ENCODE data around the gene SOST.

Gene SOST

DNA sequence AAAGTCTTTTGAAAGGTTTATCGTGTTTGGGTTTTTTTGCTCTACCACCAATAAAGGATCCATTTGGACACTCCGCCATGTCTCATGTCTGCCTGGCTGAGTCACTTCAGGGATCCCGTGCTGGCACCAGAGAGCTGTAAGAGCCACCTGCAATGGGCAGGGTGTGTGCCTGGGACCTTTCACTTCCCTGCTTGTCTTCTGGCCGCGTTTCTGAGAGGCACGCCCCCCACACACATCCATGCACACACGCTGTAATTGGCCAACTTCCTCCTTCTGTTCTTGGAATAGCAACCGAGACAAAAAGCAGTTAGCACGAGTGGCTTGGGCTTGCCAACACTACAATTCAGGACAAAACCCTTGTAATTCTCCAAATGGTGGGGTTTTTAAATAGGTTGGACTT lies 9.8 kb upstream of the SOST start:
- no peak for DNase-seq
- no peaks in the 10 kb centered on the region for H3K9me3 Mint-ChIP-seq
- H3K27ac Mint-ChIP-seq = no peak overlapping the region
- peaks cover 2% of the 10 kb centered on the region for H3K4me1 Mint-ChIP-seq (ENCODE audit: low read depth)
- H3K27me3 Mint-ChIP-seq = no peaks in the 10 kb centered on the region
- no peak overlapping the region for H3K4me3 Mint-ChIP-seq
- H3K36me3 Mint-ChIP-seq (ENCODE audit: low read depth) = peaks cover 47% of the 10 kb centered on the region

- Mint-ChIP-seq H3K4me1 (ENCODE audit: low read depth) (no peaks in the 10 kb centered on the region), H3K27ac (no peak overlapping the region), H3K27me3 (no peaks in the 10 kb centered on the region), H3K4me3 (no peak overlapping the region), H3K9me3 (no peaks in the 10 kb centered on the region), H3K36me3 (ENCODE audit: low read depth) (peaks cover 40% of the 10 kb centered on the region)
- no peak for DNase-seq
Measured at GRCh38 chr17:43767713-43768059, 9.1 kb upstream of the SOST start.

DNA sequence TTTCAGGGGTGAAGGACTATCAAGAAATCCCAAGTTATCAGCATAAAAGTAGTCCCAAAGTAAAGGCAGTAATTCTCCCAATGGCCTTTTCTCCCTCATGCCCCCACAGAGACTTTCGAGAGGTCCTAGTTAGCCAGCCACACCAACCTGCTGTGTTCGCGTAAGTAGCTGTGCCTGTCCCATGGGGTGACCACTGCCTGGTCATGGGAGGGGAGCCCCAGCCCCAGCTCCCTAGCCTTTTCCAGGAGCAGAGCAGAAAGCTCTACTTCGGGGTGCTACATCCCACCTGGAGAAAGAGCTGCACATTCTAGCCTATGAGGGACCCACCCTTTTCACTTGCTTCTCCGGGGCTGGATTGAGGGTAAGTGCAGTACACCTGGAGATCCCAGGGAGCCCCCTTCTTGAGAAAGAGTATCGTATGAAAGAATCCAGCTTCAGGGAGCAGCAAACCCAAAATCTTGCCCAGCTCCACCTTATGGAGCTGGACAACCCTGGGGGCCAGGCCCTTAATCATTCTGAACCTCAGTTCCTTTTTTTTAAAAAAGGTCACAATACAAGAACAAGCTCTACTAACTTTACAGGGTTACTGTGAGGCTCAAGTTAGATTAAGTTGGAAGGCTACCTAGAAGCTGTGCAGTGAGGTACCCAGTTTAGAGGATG lies 8.6 kb upstream of the SOST start:
- Mint-ChIP-seq H3K27ac (no peak overlapping the region), H3K36me3 (ENCODE audit: low read depth) (peaks cover 35% of the 10 kb centered on the region), H3K27me3 (no peaks in the 10 kb centered on the region), H3K4me3 (no peak overlapping the region), H3K4me1 (ENCODE audit: low read depth) (no peaks in the 10 kb centered on the region), H3K9me3 (no peaks in the 10 kb centered on the region)
- DNase-seq = no peak

GRCh38 chr17:43766413-43767052 lies 7.9 kb upstream of the SOST start:
- DNase-seq = peak; percentile 64
- Mint-ChIP-seq H3K36me3 (ENCODE audit: low read depth) (peaks cover 30% of the 10 kb centered on the region), H3K27ac (no peak overlapping the region), H3K4me1 (ENCODE audit: low read depth) (no peaks in the 10 kb centered on the region), H3K4me3 (no peak overlapping the region), H3K27me3 (no peaks in the 10 kb centered on the region), H3K9me3 (no peaks in the 10 kb centered on the region)

- H3K36me3 Mint-ChIP-seq (ENCODE audit: low read depth) = no peaks in the 10 kb centered on the region
- no peak overlapping the region for H3K27ac Mint-ChIP-seq
- H3K27me3 Mint-ChIP-seq = peaks cover 29% of the 10 kb centered on the region
- no peak overlapping the region for H3K4me3 Mint-ChIP-seq
- peak; percentile 94 for DNase-seq
- peaks cover 3% of the 10 kb centered on the region for H3K4me1 Mint-ChIP-seq (ENCODE audit: low read depth)
- H3K9me3 Mint-ChIP-seq = no peaks in the 10 kb centered on the region
Measured at GRCh38 chr17:43760254-43760852, 1.8 kb upstream of the SOST start.

- peaks cover 30% of the 10 kb centered on the region for H3K27me3 Mint-ChIP-seq
- H3K36me3 Mint-ChIP-seq (ENCODE audit: low read depth) = no peaks in the 10 kb centered on the region
- H3K4me1 Mint-ChIP-seq (ENCODE audit: low read depth) = peaks cover 3% of the 10 kb centered on the region
- no peak for DNase-seq
- no peak overlapping the region for H3K27ac Mint-ChIP-seq
- no peaks in the 10 kb centered on the region for H3K9me3 Mint-ChIP-seq
- H3K4me3 Mint-ChIP-seq = no peak overlapping the region
Measured at GRCh38 chr17:43759836-43760235, 1.2 kb upstream of the SOST start.

- Mint-ChIP-seq H3K4me1 (ENCODE audit: low read depth) (peaks cover 3% of the 10 kb centered on the region), H3K36me3 (ENCODE audit: low read depth) (no peaks in the 10 kb centered on the region), H3K4me3 (no peak overlapping the region), H3K9me3 (no peaks in the 10 kb centered on the region), H3K27me3 (peaks cover 44% of the 10 kb centered on the region), H3K27ac (no peak overlapping the region)
- DNase-seq = no peak
Measured at GRCh38 chr17:43758086-43758485, 505 bp downstream of the SOST start.

DNA sequence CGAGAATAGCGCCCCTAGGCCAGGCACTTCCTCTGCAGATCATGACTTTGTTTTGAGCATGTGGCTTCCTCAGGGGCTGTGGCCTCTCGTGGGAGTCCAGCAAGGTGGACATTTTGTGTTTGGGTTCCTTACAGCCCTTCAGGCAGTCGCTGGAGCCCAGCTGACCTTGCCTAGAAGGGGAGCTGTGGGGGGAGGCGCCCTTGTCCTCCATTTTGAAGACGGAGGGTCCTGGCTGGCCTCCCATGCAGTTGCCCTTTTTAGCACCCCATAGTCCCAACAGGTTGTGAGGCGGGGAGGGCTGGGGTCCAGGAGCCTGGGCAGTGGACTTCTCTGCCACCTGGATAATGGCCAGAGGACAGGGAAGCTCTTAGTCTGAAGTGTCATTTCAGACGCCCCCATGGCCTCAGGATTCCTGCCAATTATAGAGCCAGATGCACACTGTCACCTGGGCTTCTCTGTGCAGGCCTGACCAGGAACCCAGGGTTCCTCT lies 1.4 kb downstream of the SOST start:
- Mint-ChIP-seq H3K9me3 (no peaks in the 10 kb centered on the region), H3K4me3 (no peak overlapping the region), H3K36me3 (ENCODE audit: low read depth) (no peaks in the 10 kb centered on the region), H3K27ac (no peak overlapping the region), H3K27me3 (peaks cover 51% of the 10 kb centered on the region), H3K4me1 (ENCODE audit: low read depth) (peaks cover 3% of the 10 kb centered on the region)
- no peak for DNase-seq

DNA sequence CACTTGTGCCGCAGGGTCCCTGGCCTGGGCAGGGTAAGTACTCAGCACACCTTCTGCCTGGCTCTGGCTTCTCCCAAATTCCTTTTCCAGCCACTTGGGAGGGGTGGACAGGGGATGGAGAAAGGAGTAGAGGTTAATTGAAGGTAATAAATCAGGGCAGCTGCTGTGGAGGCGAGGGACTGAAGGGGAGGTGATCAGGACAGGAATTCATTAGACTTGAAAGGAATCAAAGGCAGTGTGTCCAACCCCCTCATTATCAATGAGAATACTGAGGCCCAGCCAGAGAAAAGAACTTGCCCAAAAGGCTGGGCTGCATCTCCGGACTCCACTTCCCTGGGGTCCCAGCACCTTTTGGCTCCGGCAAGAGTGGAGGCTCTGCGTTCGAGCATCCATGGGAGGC lies 2.4 kb downstream of the SOST start:
- H3K4me3 Mint-ChIP-seq = no peak overlapping the region
- no peaks in the 10 kb centered on the region for H3K36me3 Mint-ChIP-seq (ENCODE audit: low read depth)
- no peak for DNase-seq
- H3K27me3 Mint-ChIP-seq = peaks cover 53% of the 10 kb centered on the region
- peaks cover 3% of the 10 kb centered on the region for H3K4me1 Mint-ChIP-seq (ENCODE audit: low read depth)
- no peak overlapping the region for H3K27ac Mint-ChIP-seq
- H3K9me3 Mint-ChIP-seq = no peaks in the 10 kb centered on the region

DNA sequence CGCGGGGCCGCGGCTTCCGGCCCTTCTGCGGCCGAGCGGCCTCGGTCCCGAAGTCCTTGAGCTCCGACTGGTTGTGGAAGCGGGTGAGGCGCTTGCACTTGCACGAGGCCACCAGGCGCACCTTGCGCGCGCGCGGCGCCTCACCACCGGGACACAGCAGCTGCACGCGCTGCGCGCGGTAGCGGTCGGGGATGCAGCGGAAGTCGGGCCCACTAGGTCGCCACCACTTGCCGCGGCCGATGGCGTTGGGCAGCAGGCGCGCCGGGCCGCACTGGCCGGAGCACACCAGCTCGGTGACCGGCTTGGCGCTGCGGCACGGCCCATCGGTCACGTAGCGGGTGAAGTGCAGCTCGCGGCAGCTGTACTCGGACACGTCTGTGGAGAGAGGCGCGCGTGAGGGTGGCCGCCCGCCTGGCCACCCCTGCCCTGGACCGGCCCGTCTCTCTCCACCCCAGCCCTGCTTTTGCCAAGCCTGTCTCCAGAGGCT lies 3.2 kb downstream of the SOST start:
- Mint-ChIP-seq H3K9me3 (no peaks in the 10 kb centered on the region), H3K27ac (no peak overlapping the region), H3K27me3 (peaks cover 60% of the 10 kb centered on the region), H3K4me3 (no peak overlapping the region), H3K36me3 (ENCODE audit: low read depth) (no peaks in the 10 kb centered on the region), H3K4me1 (ENCODE audit: low read depth) (peaks cover 3% of the 10 kb centered on the region)
- no peak for DNase-seq

DNA sequence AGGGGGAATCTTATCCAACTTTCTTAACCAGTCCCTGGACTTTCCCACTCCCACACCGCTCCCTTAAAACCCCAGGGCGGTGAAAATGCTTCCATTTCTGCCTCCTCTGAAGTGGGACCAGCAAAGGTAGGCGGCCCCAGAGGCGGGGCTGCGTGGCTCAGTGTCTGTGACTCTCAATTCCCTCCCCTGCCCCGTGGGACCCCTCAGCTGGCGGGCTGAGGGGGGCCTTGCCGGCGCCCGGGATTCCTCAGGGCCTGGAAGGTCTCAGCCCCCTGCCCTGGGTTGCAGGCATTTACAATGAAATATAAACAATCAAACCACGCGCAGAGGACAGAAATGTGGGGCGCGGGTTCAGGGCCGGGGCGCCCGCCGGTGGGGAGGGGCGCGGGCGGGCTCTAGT lies 3.6 kb downstream of the SOST start:
- Mint-ChIP-seq H3K36me3 (ENCODE audit: low read depth) (no peaks in the 10 kb centered on the region), H3K4me3 (no peak overlapping the region), H3K27me3 (peaks cover 65% of the 10 kb centered on the region), H3K27ac (no peak overlapping the region), H3K9me3 (no peaks in the 10 kb centered on the region), H3K4me1 (ENCODE audit: low read depth) (peaks cover 3% of the 10 kb centered on the region)
- no peak for DNase-seq

DNA sequence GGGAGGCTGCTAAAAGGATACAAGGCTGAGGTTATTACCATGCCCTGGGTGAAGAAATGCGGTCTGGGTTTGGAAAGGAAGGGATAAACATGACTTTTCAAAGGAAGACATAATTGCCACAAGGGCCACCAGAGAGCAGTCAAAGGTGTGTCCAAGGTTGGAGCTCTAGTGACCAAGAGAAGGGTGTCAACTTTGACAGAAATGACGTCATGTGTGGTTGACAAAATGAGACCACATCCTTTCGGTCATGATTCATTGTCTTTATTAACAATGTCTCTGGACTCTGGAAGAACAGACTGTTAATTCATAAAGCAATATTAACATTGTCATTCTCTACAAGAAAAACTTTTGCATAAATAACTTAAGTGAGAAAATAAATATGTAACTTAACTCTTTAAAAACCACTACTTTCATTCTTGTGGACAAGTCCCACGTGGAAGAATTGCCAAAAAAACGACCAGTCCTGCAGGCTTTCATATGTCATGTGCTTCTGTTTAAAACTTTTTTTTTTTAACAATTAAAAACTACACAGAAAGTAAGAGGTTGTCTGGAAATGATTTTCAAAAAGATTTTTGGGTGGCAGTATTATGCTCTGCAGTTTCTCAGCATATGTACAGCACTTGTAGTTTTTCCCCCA lies 5.0 kb downstream of the SOST start:
- Mint-ChIP-seq H3K36me3 (ENCODE audit: low read depth) (no peaks in the 10 kb centered on the region), H3K4me3 (no peak overlapping the region), H3K4me1 (ENCODE audit: low read depth) (peaks cover 3% of the 10 kb centered on the region), H3K27me3 (peaks cover 70% of the 10 kb centered on the region), H3K9me3 (no peaks in the 10 kb centered on the region), H3K27ac (no peak overlapping the region)
- no peak for DNase-seq

DNA sequence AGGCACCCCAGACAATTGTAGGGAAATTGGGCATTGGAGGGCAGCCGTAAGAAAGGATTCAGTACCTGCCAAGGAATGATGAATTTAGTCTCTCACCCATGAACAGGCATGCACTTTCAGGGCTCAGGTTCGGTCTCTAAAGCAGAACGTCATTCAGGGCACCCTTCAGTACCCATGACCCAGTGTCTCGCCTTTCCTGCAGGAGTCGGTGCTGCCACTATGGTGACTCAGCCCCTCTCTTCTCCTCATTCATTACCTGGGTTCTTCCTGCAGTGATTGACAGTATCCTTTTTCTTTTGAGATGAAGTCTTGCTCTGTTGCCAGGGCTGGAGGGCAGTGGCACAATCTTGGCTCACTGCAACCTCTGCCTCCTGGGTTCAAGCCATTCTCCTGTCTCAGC lies 8.4 kb downstream of the SOST start:
- H3K4me1 Mint-ChIP-seq (ENCODE audit: low read depth) = no peaks in the 10 kb centered on the region
- no peaks in the 10 kb centered on the region for H3K9me3 Mint-ChIP-seq
- no peak overlapping the region for H3K4me3 Mint-ChIP-seq
- H3K36me3 Mint-ChIP-seq (ENCODE audit: low read depth) = no peaks in the 10 kb centered on the region
- DNase-seq = no peak
- peaks cover 61% of the 10 kb centered on the region for H3K27me3 Mint-ChIP-seq
- no peak overlapping the region for H3K27ac Mint-ChIP-seq

- H3K4me1 Mint-ChIP-seq (ENCODE audit: low read depth) = no peaks in the 10 kb centered on the region
- H3K36me3 Mint-ChIP-seq (ENCODE audit: low read depth) = no peaks in the 10 kb centered on the region
- no peak overlapping the region for H3K27ac Mint-ChIP-seq
- H3K9me3 Mint-ChIP-seq = no peaks in the 10 kb centered on the region
- DNase-seq = no peak
- H3K4me3 Mint-ChIP-seq = no peak overlapping the region
- H3K27me3 Mint-ChIP-seq = peaks cover 61% of the 10 kb centered on the region
Measured at GRCh38 chr17:43745541-43745940, 13.1 kb downstream of the SOST start.

- Mint-ChIP-seq H3K27me3 (peaks cover 48% of the 10 kb centered on the region), H3K36me3 (ENCODE audit: low read depth) (no peaks in the 10 kb centered on the region), H3K27ac (no peak overlapping the region), H3K4me1 (ENCODE audit: low read depth) (no peaks in the 10 kb centered on the region), H3K4me3 (no peak overlapping the region), H3K9me3 (no peaks in the 10 kb centered on the region)
- DNase-seq = no peak
Measured at GRCh38 chr17:43741636-43742035, 17.0 kb downstream of the SOST start.
